ENCODE measurements around the gene NMRAL1. TPM values are rescaled to one million over a fixed set of nuclear protein-coding genes. Genes with fewer than 3 reads are reported as not detected.

NMRAL1 gene
- total RNA-seq, 1 donor from 2014 or later = 42.4 TPM

- peaks cover 45% of the 10 kb centered on the region for H3K4me1 Mint-ChIP-seq
- no peak for TF ChIP-seq CTCF (IDR thresholded peaks at IDR 0.05)
- H3K9me3 Mint-ChIP-seq = no peaks in the 10 kb centered on the region
- peaks cover 6% of the 10 kb centered on the region for H3K36me3 Mint-ChIP-seq (ENCODE audit: low read depth)
- DNase-seq (no peak), ATAC-seq (ENCODE audit: low read depth) (no peak)
- no peak overlapping the region for H3K27ac Mint-ChIP-seq
- ChIA-PET CTCF (interaction anchor here (0.8 to 2.9 kb wide), 4 partner anchors 9 to 76 kb away, joined by 3 to 26 read pairs (median 6); no protein-coding TSS in a partner anchor), POLR2A (interaction anchor here (0.7 to 2.4 kb wide), 2 partner anchors 138 to 602 kb away, joined by 4 to 12 read pairs; no protein-coding TSS in a partner anchor)
- intact Hi-C loops (cut with micrococcal nuclease) = loop anchor here (2.0 kb wide), 1 partner anchor 147 kb away; the partner anchor contains the start of gene MGRN1
- no peaks in the 10 kb centered on the region for H3K27me3 Mint-ChIP-seq
- peak overlapping the region; percentile 66 for H3K4me3 Mint-ChIP-seq
Measured at GRCh38 chr16:4477966-4478365, 3.5 kb upstream of the NMRAL1 start.

GRCh38 chr16:4475880-4476788, 1.7 kb upstream of the NMRAL1 start, which contains the start of gene HMOX2:
HMOX2 (plus strand) TSS chr16:4476398; CDS start chr16:4505525, 29,127 bp downstream.
- peaks cover 37% of the 10 kb centered on the region for H3K4me1 Mint-ChIP-seq
- no peaks in the 10 kb centered on the region for H3K9me3 Mint-ChIP-seq
- peak within 1 kb of the TSS; percentile 80 for H3K27ac Mint-ChIP-seq
- intact Hi-C loops (cut with micrococcal nuclease) = loop anchor here (1.0 to 2.0 kb wide), 8 partner anchors 30 to 258 kb away; partner anchors contain the start of genes ANKS3, CDIP1, DNAAF8 and DNAJA3
- CTCF ChIA-PET = interaction anchor here (0.6 to 2.9 kb wide), 5 partner anchors 30 to 608 kb away, joined by 3 to 26 read pairs (median 3); partner anchors contain the start of gene DNAAF8
- peaks cover 5% of the 10 kb centered on the region for H3K36me3 Mint-ChIP-seq (ENCODE audit: low read depth)
- peak; percentile 91 for ATAC-seq (ENCODE audit: low read depth)
- TF ChIP-seq CTCF (IDR thresholded peaks at IDR 0.05) = no peak
- POLR2A ChIA-PET = interaction anchor here (0.6 to 2.4 kb wide), 12 partner anchors 14 to 205 kb away, joined by 3 to 23 read pairs (median 4); partner anchors contain the start of genes CDIP1 and CORO7
- peak within 1 kb of the TSS; percentile 85 for H3K4me3 Mint-ChIP-seq
- H3K27me3 Mint-ChIP-seq = no peaks in the 10 kb centered on the region
- peak; percentile 98 for DNase-seq

- no peaks in the 10 kb centered on the region for H3K9me3 Mint-ChIP-seq
- no peaks in the 10 kb centered on the region for H3K27me3 Mint-ChIP-seq
- peak overlapping the region; percentile 44 for H3K27ac Mint-ChIP-seq
- intact Hi-C loops (cut with micrococcal nuclease) = loop anchor here (5.0 kb wide), 1 partner anchor 201 kb away; the partner anchor contains the start of gene TFAP4
- peak overlapping the region; percentile 36 for H3K4me3 Mint-ChIP-seq
- ChIA-PET POLR2A (interaction anchor here (0.7 kb wide), 2 partner anchors 16 to 1414 kb away, joined by 3 to 12 read pairs; no protein-coding TSS in a partner anchor), CTCF (no interaction called here)
- H3K36me3 Mint-ChIP-seq (ENCODE audit: low read depth) = peaks cover 11% of the 10 kb centered on the region
- H3K4me1 Mint-ChIP-seq = peaks cover 30% of the 10 kb centered on the region
- ATAC-seq (ENCODE audit: low read depth) = no peak
- no peak for DNase-seq
- TF ChIP-seq CTCF (IDR thresholded peaks at IDR 0.05) = no peak
Measured at GRCh38 chr16:4472880-4473279, 1.5 kb downstream of the NMRAL1 start.

- no peaks in the 10 kb centered on the region for H3K9me3 Mint-ChIP-seq
- intact Hi-C loops (cut with micrococcal nuclease) = loop anchor here (5.0 kb wide), 1 partner anchor 200 kb away; the partner anchor contains the start of gene TFAP4
Measured at GRCh38 chr16:4471869-4472268, 2.6 kb downstream of the NMRAL1 start.

More at GRCh38 chr16:4471869-4472268, 2.6 kb downstream of the NMRAL1 start:
- no peak for TF ChIP-seq CTCF (IDR thresholded peaks at IDR 0.05)
- H3K4me1 Mint-ChIP-seq = peaks cover 21% of the 10 kb centered on the region
- H3K4me3 Mint-ChIP-seq = no peak overlapping the region
- H3K27me3 Mint-ChIP-seq = no peaks in the 10 kb centered on the region
- ChIA-PET CTCF (interaction anchor here (1.8 kb wide), 1 partner anchor 76 kb away, joined by 5 read pairs; no protein-coding TSS in a partner anchor), POLR2A (interaction anchor here (0.6 to 1.4 kb wide), 3 partner anchors 33 to 1719 kb away, joined by 3 to 4 read pairs (median 3); no protein-coding TSS in a partner anchor)
- peaks cover 12% of the 10 kb centered on the region for H3K36me3 Mint-ChIP-seq (ENCODE audit: low read depth)
- ATAC-seq (ENCODE audit: low read depth) = no peak
- DNase-seq = no peak
- H3K27ac Mint-ChIP-seq = peak overlapping the region; percentile 30

Data from activated B cell treated with CpG ODN at 0.5 μM for 24 hours (primary cell).